HG02943 (cell line): Measurements from ENCODE around the gene SLC2A13.

Experiments
- ATAC-seq: cut with Tn5 transposase; IDR thresholded peaks from one replicate; pipeline ENCODE4 v1.9.1; 2021; ENCODE audit warnings: mild to moderate bottlenecking, low read depth, moderate library complexity; ENCODE audit not compliant: unreplicated experiment

Gene SLC2A13

GRCh38 chr12:40002178-40003169 lies 103.4 kb downstream of the SLC2A13 start:
- no peak for ATAC-seq

DNA sequence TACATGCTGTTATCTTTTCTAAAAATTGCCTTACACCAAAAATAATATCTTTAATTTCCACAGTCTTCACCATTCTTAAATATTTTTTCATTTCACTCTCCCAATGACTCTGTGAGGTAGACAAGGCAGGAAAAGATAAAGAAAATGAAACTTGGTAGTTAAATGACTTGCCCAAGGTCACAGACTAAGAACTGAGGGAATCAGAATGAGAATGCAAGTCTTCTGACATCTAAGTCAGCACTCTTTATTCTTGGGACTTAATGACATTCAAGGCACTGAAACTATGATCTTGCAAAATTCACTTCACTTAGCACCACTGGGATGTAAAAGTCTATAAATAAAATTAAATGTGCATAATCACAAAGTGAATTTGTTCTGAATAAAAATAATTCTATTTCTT lies 104.5 kb downstream of the SLC2A13 start:
- ATAC-seq = no peak

GRCh38 chr12:40000884-40001283 lies 105.0 kb downstream of the SLC2A13 start:
- ATAC-seq = no peak

GRCh38 chr12:39993268-39993667 lies 112.6 kb downstream of the SLC2A13 start:
- ATAC-seq = no peak

- ATAC-seq = peak; percentile 89
Measured at GRCh38 chr12:39990122-39991101, 115.5 kb downstream of the SLC2A13 start.

GRCh38 chr12:39989501-39989900 lies 116.4 kb downstream of the SLC2A13 start:
- no peak for ATAC-seq

- ATAC-seq = no peak
Measured at GRCh38 chr12:39988574-39988973, 117.3 kb downstream of the SLC2A13 start.

DNA sequence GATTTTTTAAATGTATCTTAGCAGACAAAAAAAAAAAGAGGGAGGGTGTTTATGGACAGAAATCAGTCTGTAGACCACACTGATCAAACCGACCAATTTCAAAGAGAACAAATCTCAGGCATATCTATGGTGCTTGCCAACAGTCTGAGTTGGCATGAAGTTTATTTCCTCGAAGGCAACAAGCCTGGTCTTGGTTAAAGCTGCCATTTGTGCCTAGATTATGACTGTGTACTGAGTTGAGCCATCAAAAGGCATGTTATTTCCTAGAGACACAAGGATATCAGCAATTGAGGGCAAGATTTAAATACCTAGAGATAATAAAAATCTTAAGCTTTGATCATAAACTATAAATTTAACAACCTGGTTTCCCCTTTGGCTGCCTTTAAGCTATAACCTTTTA lies 119.2 kb downstream of the SLC2A13 start:
- ATAC-seq = no peak

GRCh38 chr12:39984670-39985069 lies 121.2 kb downstream of the SLC2A13 start:
- ATAC-seq = no peak

DNA sequence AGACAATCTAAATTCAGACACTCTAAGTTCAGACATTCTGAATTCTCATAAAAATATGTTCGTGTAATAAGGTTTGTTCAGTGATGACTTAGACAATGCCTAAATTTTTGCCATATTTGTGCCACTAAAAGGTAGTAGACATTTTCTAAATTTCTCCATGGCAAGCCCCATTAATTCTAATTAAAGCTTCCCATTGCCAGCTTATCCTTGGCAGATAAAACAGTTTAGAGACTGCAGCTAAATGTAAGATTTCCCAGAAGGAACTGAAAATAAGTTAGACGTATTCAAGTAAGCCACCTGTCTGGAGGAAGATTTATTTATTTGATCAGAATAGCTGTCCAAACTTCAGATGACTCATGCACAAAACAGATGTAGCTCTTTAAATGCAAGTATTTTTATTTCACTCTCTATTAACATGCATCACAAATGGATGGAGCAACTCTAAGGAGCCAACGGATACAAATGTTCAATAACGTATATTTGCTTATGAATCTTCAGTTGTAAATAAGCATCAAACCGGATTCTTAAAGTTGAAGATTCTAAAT lies 130.4 kb downstream of the SLC2A13 start:
- no peak for ATAC-seq

DNA sequence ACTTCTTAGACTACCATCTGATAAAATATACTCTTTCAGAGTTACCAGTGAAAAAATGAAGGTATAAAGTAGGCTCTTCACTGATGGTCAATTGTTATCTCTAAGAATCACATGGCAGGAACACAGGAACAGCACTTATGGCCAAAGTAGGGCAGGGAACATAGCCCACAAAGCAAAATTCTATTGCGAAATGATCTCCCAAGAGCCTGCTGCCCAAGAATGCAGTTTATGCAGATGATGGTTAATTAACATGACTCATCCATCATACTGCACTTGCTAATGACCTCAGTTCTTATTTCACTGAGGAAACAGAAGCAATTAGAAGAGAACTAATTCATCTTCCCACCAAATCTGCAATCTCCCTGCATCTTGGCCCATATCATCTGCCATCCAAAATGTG lies 133.8 kb downstream of the SLC2A13 start:
- no peak for ATAC-seq

DNA sequence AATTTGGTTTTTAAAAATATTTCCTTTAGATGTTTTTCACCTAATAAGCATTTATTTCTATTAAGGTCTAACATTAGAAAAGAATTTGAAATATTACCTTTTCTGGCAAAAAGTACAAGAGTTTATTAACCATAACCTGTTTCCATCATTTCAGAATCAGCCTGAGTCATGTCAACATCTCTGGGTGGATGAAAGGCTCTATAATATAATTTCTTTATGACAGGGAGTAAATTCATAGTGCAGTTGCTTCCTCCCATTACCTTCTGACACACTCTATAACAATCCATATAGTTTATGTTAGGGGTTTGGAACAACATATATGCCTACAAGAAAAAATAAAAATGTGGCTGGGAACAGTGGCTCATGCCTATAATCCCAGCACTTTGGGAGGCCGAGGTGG lies 134.5 kb downstream of the SLC2A13 start:
- no peak for ATAC-seq

DNA sequence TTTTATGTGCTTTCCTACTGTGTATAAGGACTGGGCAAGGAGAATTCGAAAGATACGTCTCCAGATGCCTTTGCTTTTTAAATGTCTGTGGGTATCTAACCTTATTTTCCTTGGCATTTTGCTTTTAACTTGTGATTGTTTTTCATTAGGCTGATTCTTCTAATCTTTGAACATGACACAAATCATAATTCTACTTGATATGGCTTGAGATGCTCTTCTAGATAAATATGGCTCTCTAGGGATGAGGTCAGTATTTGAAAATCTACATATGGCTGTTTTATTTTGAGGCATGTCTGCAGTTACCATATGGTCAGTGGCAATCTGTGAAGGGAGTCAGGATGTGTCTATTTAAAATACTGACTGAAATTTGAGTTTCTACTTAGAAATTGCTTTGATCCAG lies 139.2 kb downstream of the SLC2A13 start:
- ATAC-seq = no peak

GRCh38 chr12:39966256-39966655 lies 139.6 kb downstream of the SLC2A13 start:
- ATAC-seq = no peak

- ATAC-seq = no peak
Measured at GRCh38 chr12:39959467-39959866, 146.4 kb downstream of the SLC2A13 start.

GRCh38 chr12:39959031-39959430 lies 146.8 kb downstream of the SLC2A13 start:
- no peak for ATAC-seq

DNA sequence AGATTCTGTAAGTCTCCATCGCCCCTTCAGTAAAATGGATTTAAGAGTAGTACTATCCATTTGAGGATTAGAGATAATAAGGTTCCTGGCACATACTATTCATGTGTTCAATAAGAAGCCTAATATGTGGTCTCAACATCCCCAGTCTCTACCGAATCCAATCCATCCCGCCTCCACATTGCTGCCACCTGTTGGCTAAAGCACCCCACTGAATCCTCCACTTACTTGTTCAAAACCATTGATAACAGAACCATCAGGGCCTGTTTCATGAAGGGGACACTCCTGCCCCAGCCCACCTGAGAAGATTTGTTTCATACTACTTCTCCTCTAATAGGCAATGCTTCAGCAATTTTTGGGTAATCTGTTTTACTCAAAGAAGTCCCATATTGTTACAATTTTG lies 147.5 kb downstream of the SLC2A13 start:
- ATAC-seq = no peak

GRCh38 chr12:39956725-39957124 lies 149.2 kb downstream of the SLC2A13 start:
- no peak for ATAC-seq

DNA sequence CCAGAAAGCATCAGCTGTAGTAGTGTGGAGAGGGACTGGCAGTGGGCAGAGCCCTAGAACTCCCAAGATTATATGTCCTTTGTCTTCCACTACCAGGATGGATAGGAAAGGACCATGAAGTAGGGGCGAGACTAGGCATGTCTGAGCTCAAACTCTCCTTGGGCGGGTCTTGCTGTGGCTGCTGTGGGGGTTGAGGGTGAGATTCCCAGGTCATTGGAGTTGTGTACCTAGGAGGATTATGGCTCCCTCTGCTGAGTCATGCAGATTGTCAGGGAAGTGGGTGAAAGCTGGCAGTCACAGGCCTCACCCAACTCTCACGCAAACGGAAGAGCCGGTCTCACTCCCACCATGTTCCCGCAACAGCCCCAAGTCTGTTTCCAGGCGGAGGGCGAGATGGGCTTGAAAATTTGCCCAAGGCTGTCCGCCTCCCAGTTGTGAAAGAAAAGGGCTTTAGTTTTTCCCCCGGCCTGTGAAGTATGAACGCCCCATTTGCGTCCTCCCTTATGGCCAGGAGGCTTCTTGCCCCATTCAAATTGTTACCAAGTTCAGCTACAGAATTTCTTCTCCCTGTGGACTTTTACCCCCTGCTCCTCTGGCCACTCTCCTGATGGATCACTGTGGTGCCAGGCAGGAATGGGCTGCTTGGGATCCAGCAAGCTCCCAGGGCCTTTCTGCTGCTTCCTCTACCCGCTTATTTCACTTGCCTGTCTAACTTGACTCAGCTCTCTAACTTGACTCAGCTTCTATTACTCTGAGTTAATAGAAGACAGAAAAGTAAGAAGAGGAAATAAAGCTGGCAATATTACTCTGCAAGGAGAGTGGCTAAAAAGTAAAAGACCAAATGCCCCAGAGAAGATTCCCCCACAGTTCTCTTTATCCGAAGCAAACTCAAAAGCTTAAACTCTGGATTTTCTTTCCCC lies 159.3 kb downstream of the SLC2A13 start:
- ATAC-seq = no peak

GRCh38 chr12:39937119-39937518 lies 168.8 kb downstream of the SLC2A13 start:
- no peak for ATAC-seq
